ENCODE data around the gene LMNTD2.

DNA sequence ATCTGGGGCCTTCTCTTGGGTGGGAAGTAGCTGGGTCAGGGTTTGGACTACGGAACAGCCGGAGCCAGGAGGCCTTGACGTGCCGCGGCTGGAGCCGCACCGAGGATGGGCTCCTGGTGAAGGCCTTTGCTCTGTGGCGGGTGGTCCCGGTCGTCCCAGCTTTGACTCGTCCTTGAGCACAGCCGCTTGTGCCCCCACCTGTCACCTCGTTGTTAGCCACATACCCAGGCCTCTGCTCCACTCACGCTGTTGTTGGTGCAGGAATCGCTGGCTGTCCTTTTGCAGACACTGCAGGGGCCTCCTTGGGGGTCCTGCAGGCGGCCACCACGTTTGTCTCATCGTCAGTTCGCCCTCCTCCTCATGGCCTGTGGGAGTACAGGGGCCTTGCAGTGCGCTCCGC is 32.8 kb upstream of the LMNTD2 start:
- no peak for TF ChIP-seq POLR2AphosphoS5 (IDR thresholded peaks at IDR 0.05; ENCODE audit: borderline replicate concordance, low read depth, low read length)
- TF ChIP-seq EZH2 (IDR thresholded peaks at IDR 0.05), result no peak
